Measurements from ENCODE around the gene SDK1. TPM values are rescaled to one million over a fixed set of nuclear protein-coding genes. Genes with fewer than 3 reads are reported as not detected.

SDK1 gene
- total RNA-seq, 4 donors from 2014 or later, result 2.5 to 12.9 (median 6.1) TPM

DNA sequence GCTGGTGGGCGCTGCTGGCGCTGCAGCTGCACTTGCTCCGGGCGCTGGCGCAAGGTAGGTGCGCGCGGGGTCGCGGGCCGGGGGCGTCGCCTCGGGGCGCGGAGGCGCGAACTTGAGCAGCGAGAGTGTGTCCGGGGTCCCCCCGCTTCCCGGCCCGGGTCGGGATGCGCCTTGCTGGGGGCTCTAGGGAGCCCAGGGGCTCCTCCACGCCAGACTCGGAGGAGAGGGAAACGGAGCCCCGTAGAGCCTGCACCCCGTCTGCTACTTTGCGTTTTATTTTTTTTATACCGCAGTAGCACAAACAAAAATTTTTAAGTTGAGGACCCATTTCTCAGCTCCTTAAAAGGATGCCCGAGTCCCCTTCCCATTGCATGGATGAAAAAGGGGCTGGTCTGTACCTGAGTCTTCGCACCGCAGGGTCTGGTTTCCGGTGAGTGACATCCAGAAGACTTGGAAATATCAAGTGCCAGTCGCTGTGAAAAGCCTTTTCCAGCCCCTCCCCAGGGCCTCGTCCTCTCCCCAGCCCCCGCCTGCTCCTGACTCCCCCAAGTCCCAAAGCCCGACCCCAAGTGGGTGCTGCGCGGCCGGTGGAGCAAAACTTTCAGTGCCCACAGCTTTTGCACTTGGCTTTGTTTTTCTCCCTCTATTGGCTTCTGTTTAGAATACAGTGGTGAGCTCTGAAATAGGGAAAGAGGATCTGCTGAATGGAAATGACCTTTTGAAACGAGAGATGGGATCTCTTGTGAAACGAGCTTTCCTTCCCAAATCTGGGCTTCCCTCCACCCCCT, 973 bp downstream of the SDK1 start:
- no peak for TF ChIP-seq POLR2A (IDR thresholded peaks at IDR 0.05)
- TF ChIP-seq, protein P1, sequence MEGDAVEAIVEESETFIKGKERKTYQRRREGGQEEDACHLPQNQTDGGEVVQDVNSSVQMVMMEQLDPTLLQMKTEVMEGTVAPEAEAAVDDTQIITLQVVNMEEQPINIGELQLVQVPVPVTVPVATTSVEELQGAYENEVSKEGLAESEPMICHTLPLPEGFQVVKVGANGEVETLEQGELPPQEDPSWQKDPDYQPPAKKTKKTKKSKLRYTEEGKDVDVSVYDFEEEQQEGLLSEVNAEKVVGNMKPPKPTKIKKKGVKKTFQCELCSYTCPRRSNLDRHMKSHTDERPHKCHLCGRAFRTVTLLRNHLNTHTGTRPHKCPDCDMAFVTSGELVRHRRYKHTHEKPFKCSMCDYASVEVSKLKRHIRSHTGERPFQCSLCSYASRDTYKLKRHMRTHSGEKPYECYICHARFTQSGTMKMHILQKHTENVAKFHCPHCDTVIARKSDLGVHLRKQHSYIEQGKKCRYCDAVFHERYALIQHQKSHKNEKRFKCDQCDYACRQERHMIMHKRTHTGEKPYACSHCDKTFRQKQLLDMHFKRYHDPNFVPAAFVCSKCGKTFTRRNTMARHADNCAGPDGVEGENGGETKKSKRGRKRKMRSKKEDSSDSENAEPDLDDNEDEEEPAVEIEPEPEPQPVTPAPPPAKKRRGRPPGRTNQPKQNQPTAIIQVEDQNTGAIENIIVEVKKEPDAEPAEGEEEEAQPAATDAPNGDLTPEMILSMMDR (IDR thresholded peaks at IDR 0.05), result no peak
- TF ChIP-seq POLR2AphosphoS5 (IDR thresholded peaks at IDR 0.05), result no peak
- no peak for TF ChIP-seq EP300 (IDR thresholded peaks at IDR 0.05)
- H3K9me3 ChIP-seq, result no peaks in the 10 kb centered on the region
- H3K4me3 ChIP-seq, result peak overlapping the region; percentile 66
- H3K4me1 ChIP-seq, result peaks cover 21% of the 10 kb centered on the region
- under 1% methylated on average over 19 of the region's 45 CpGs for WGBS
- H3K36me3 ChIP-seq, result no peaks in the 10 kb centered on the region
- peak overlapping the region; percentile 20 for H3K27ac ChIP-seq
- H3K27me3 ChIP-seq, result peaks cover 8% of the 10 kb centered on the region
- no peak for DNase-seq (ENCODE audit: low spot score in 2 of 2)

DNA sequence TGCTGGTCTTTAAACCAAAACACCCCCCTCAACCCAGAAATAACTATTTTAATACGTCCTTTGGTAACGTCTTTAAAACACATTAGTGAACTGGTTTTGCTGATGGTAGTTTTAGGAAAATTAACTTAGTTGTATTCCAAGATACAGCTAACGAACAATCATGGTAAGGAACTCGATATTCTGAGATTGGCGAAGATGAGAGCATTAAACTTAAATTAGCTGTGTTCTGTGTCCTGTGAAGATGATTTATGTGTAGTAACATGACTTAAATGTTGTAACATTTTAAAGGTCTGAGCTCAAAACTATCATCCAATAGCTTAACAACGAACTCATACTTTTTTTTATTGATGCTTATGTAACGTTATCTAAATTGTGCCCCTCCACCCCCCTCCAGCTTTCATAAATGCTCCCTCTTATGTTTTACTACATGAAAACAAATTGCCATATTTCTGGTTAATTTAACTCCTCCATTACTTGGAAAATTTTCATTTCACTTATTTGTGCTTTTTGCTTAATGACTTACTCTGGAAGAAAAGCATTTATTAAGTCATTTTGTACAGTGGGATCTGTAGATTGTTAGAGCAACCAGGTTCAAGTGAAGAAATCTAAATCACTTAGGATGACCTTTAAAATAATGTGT, 1.7 kb downstream of the SDK1 start:
- WGBS, result 16% methylated on average over 7 of the region's 7 CpGs

DNA sequence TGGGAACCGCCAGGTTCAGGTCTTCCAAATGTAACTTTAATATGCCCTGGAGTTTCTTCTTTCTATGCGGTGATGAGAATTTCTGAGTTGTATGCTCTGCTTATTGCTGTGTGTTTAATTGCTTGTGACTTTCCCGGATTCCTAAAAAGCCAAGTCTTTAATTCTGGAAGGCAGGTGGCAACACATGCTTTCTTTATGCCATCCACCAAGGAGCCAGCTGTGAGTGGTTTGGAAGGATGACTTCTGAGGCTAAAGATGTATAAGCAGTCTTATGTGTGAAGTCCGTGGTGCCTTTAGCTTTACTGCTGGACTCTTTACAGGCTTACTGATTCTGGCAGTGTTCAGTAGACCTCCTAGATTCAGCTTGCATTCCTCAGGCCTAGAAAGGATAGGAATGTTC, 3.1 kb downstream of the SDK1 start:
- Histone ChIP-seq H3K4me1 (peaks cover 21% of the 10 kb centered on the region), H3K27me3 (peaks cover 8% of the 10 kb centered on the region), H3K27ac (no peak overlapping the region), H3K36me3 (no peaks in the 10 kb centered on the region), H3K4me3 (no peak overlapping the region), H3K9me3 (no peaks in the 10 kb centered on the region)
- TF ChIP-seq POLR2AphosphoS5 (IDR thresholded peaks at IDR 0.05) (no peak), POLR2A (IDR thresholded peaks at IDR 0.05) (no peak), EP300 (IDR thresholded peaks at IDR 0.05) (no peak)
- TF ChIP-seq, protein P1 (IDR thresholded peaks at IDR 0.05), result no peak
- DNase-seq (ENCODE audit: low spot score in 2 of 2), result no peak
- 90% methylated on average over 4 of the region's 4 CpGs for WGBS

More for the DNA sequence above, 1.7 kb downstream of the SDK1 start:
- peaks cover 8% of the 10 kb centered on the region for H3K27me3 ChIP-seq
- no peak overlapping the region for H3K27ac ChIP-seq
- peak overlapping the region; percentile 66 for H3K4me3 ChIP-seq
- no peaks in the 10 kb centered on the region for H3K9me3 ChIP-seq
- TF ChIP-seq POLR2A (IDR thresholded peaks at IDR 0.05) (no peak), EP300 (IDR thresholded peaks at IDR 0.05) (no peak), POLR2AphosphoS5 (IDR thresholded peaks at IDR 0.05) (no peak)
- TF ChIP-seq, protein P1 (IDR thresholded peaks at IDR 0.05), result no peak
- peaks cover 21% of the 10 kb centered on the region for H3K4me1 ChIP-seq
- H3K36me3 ChIP-seq, result no peaks in the 10 kb centered on the region
- no peak for DNase-seq (ENCODE audit: low spot score in 2 of 2)

DNA sequence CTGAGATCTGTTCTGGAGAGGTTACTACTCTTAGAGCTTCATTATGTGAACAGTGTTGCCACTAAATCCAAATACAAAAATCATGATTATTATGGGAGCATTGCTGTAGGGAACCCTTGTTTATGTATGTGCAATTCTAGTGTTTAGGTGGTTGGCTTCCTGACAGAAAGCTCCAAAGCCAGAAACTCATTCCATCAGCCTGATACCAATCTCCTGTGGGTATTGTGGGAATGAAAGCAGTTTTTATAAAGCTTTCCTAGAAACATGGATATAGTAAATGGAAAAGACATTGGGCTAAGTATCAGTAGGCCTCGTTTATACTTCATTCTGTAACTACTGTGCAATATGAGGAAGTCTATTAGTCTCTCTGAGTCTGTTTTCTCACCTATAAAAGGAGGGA, 6.4 kb downstream of the SDK1 start:
- H3K27ac ChIP-seq, result no peak overlapping the region
- WGBS, result 31% methylated on average over 1 of the region's 1 CpG
- no peak for DNase-seq (ENCODE audit: low spot score in 2 of 2)
- TF ChIP-seq POLR2A (IDR thresholded peaks at IDR 0.05) (no peak), POLR2AphosphoS5 (IDR thresholded peaks at IDR 0.05) (no peak), EP300 (IDR thresholded peaks at IDR 0.05) (no peak)
- TF ChIP-seq, protein P1 (IDR thresholded peaks at IDR 0.05), result no peak
- H3K27me3 ChIP-seq, result peaks cover 4% of the 10 kb centered on the region
- peaks cover 1% of the 10 kb centered on the region for H3K4me1 ChIP-seq
- H3K9me3 ChIP-seq, result no peaks in the 10 kb centered on the region
- H3K4me3 ChIP-seq, result no peak overlapping the region
- H3K36me3 ChIP-seq, result no peaks in the 10 kb centered on the region

DNA sequence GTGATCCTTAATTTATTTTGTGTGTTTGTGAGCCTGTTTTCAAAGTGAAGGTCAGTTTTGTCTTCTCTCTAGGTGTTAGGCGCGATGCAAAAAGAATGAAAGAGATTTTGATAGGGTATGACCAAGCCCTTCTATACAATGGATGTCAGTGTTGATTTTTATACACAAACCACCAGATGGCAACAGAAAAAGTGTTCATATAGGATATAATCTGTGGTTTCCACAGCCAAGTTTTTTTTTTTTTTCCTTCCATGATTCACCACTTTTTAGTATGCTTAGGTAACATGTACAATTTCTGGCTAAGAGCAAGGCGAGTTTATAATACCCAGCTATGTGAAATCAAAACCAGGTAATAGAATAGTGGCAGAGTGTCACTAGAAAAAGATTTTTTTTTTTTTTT, 8.1 kb downstream of the SDK1 start:
- Histone ChIP-seq H3K27ac (no peak overlapping the region), H3K36me3 (no peaks in the 10 kb centered on the region), H3K27me3 (peaks cover 4% of the 10 kb centered on the region), H3K4me3 (no peak overlapping the region), H3K9me3 (no peaks in the 10 kb centered on the region), H3K4me1 (no peaks in the 10 kb centered on the region)
- 80% methylated on average over 3 of the region's 3 CpGs for WGBS
- TF ChIP-seq POLR2A (IDR thresholded peaks at IDR 0.05) (no peak), POLR2AphosphoS5 (IDR thresholded peaks at IDR 0.05) (no peak), EP300 (IDR thresholded peaks at IDR 0.05) (no peak)
- TF ChIP-seq, protein P1 (IDR thresholded peaks at IDR 0.05), result no peak
- no peak for DNase-seq (ENCODE audit: low spot score in 2 of 2)
